SK-N-SH (cell line): Measurements from ENCODE around the gene HOXB2. TPM values are rescaled to one million over a fixed set of nuclear protein-coding genes. Genes with fewer than 3 reads are reported as not detected.

ENCODE experiments used
- CTCF ChIA-PET: fragments of 300-600, 350-600 bp; formaldehyde crosslinking; extraction: SDS; loops from one replicate; lab custom pipeline; 2021; lab: Yijun Ruan, JAX
- POLR2A ChIA-PET: fragments of 350-600 bp; sonication (Branson Sonifier 250); formaldehyde crosslinking; extraction: SDS; loops from one replicate; lab custom pipeline; 2020; ENCODE audit warnings: antibody characterized with exemption, inconsistent platforms; lab: Yijun Ruan, JAX
- DNase-seq: peaks from one replicate; pipeline ENCODE4 v3.0.0; 2012
- H2AFZ ChIP-seq: fragments of 200-600 bp; sonication (generic); 2 replicates; pipeline ENCODE4 v1.8.1; 2016; ENCODE audit warnings: antibody characterized with exemption, mild to moderate bottlenecking, low read depth
- H3F3A ChIP-seq: fragments of 200-600 bp; sonication (generic); replicated peaks from 2 replicates; pipeline ENCODE3; 2016; ENCODE audit warnings: antibody characterized with exemption, mild to moderate bottlenecking; ENCODE audit not compliant: insufficient read depth
- H3K27ac ChIP-seq, 2 experiments: fragments of 200-500 bp in 1 of 2; fragments of 200-600 bp in 1 of 2; sonication (Bioruptor generic) in 1 of 2; sonication (generic), shearing (Covaris generic) in 1 of 2; 2 replicates each; pipeline versions ENCODE4 v1.5.1 to v1.6.1; 2014 to 2016; ENCODE audit warnings: low read depth in 2 of 2, inconsistent platforms in 1 of 2, low read length in 1 of 2, mild to moderate bottlenecking in 1 of 2, mixed read lengths in 1 of 2
- H3K27me3 ChIP-seq: fragments of 200-600 bp; sonication (generic), shearing (Covaris generic); 2 replicates; pipeline ENCODE4 v1.6.1; 2016; ENCODE audit warnings: mixed run types; ENCODE audit not compliant: insufficient read depth
- H3K36me3 ChIP-seq, 2 experiments: fragments of 200-500 bp in 1 of 2; fragments of 200-600 bp in 1 of 2; sonication (Bioruptor generic) in 1 of 2; sonication (generic) in 1 of 2; replicated peaks in 1 of 2; 2 replicates each; pipeline versions ENCODE3 to v1.5.1; 2014 to 2016; ENCODE audit warnings: low read length in 1 of 2, mild to moderate bottlenecking in 1 of 2; ENCODE audit not compliant: insufficient read depth in 2 of 2, control insufficient read depth in 1 of 2
- H3K4me1 ChIP-seq, 2 experiments: fragments of 200-500 bp in 1 of 2; fragments of 200-600 bp in 1 of 2; sonication (Bioruptor generic) in 1 of 2; sonication (generic), shearing (Covaris generic) in 1 of 2; 2 replicates each; pipeline versions ENCODE4 v1.5.1 to v1.6.1; 2014 to 2016; ENCODE audit warnings: low read depth in 1 of 2, low read length in 1 of 2, mixed run types in 1 of 2; ENCODE audit not compliant: insufficient read depth in 2 of 2, control insufficient read depth in 1 of 2
- H3K4me2 ChIP-seq: fragments of 200-600 bp; sonication (generic), shearing (Covaris generic); 2 replicates; pipeline ENCODE4 v1.6.1; 2017; ENCODE audit warnings: mixed run types
- H3K4me3 ChIP-seq, 2 experiments: fragments of 200-500 bp in 1 of 2; fragments of 200-600 bp in 1 of 2; sonication (Bioruptor generic) in 1 of 2; sonication (generic), shearing (Covaris generic) in 1 of 2; 2 replicates each; pipeline versions ENCODE4 v1.5.1 to v1.8.1; 2014 to 2016; ENCODE audit warnings: low read depth in 2 of 2, inconsistent platforms in 1 of 2, low read length in 1 of 2, mild to moderate bottlenecking in 1 of 2, mixed read lengths in 1 of 2, moderate library complexity in 1 of 2
- H3K79me2 ChIP-seq: fragments of 200-600 bp; sonication (generic); 2 replicates; pipeline ENCODE4 v1.8.1; 2017; ENCODE audit warnings: mild to moderate bottlenecking; ENCODE audit not compliant: insufficient read depth
- H3K9ac ChIP-seq: fragments of 200-600 bp; sonication (generic); 2 replicates; pipeline ENCODE4 v1.6.1; 2017; ENCODE audit warnings: mixed run types
- H3K9me2 ChIP-seq: fragments of 200-600 bp; sonication (generic); 2 replicates; pipeline ENCODE4 v1.6.1; 2017; ENCODE audit warnings: mixed run types
- H3K9me3 ChIP-seq: fragments of 200-600 bp; sonication (generic); 2 replicates; pipeline ENCODE4 v1.6.1; 2017; ENCODE audit warnings: mixed run types, mild to moderate bottlenecking, moderate library complexity
- H4K20me1 ChIP-seq: fragments of 200-600 bp; sonication (generic); 2 replicates; pipeline ENCODE4 v1.6.1; 2017; ENCODE audit warnings: mild to moderate bottlenecking, mixed run types; ENCODE audit not compliant: insufficient read depth
- CHD2 ChIP-seq: fragments of 150-350 bp; IDR thresholded peaks from 2 replicates; pipeline ENCODE4 v1.6.1; 2018; ENCODE audit warnings: low read length; ENCODE audit not compliant: partially characterized antibody
- CTCF ChIP-seq: fragments of 200-600 bp; sonication (generic); IDR thresholded peaks from 2 replicates; pipeline ENCODE4 v1.6.1; 2017; ENCODE audit warnings: antibody characterized with exemption, mild to moderate bottlenecking, moderate library complexity
- EZH2phosphoT487 ChIP-seq: fragments of 200-600 bp; sonication (generic); IDR thresholded peaks from 2 replicates; pipeline ENCODE4 v1.6.1; 2017; ENCODE audit warnings: low read depth, mixed run types, mild to moderate bottlenecking, antibody characterized with exemption, moderate library complexity, borderline replicate concordance
- FOSL2 ChIP-seq: IDR thresholded peaks from 2 replicates; pipeline ENCODE4 v1.4.0; 2012; ENCODE audit warnings: low read depth, mild to moderate bottlenecking, moderate library complexity, borderline replicate concordance
- FOXJ3 ChIP-seq: sonication (generic); formaldehyde crosslinking; IDR thresholded peaks from 2 replicates; pipeline ENCODE4 v1.5.1; 2020; ENCODE audit warnings: mild to moderate bottlenecking, missing genetic modification reagents
- MAX ChIP-seq: IDR thresholded peaks from 2 replicates; pipeline ENCODE4 v1.4.0; 2012; ENCODE audit warnings: low read depth
- RAD21 ChIP-seq: IDR thresholded peaks from 2 replicates; pipeline ENCODE4 v1.6.1; 2012; ENCODE audit warnings: mild to moderate bottlenecking, low read length
- REST ChIP-seq: IDR thresholded peaks from 2 replicates; pipeline ENCODE4 v1.6.1; 2012; ENCODE audit warnings: mild to moderate bottlenecking, low read depth, low read length, moderate library complexity
- RXRA ChIP-seq: IDR thresholded peaks from 2 replicates; pipeline ENCODE4 v1.4.0; 2012; ENCODE audit warnings: low read depth, mild to moderate bottlenecking, borderline replicate concordance
- SIN3A ChIP-seq: IDR thresholded peaks from 2 replicates; pipeline ENCODE4 v1.6.1; 2012; ENCODE audit warnings: low read depth, mild to moderate bottlenecking, low read length, moderate library complexity, borderline replicate concordance
- SMC3 ChIP-seq: IDR thresholded peaks from 2 replicates; pipeline ENCODE4 v1.6.1; 2012; ENCODE audit warnings: low read depth, low read length, improper control_type of control experiment
- TAF1 ChIP-seq: IDR thresholded peaks from 2 replicates; pipeline ENCODE4 v1.6.1; 2012; ENCODE audit warnings: low read depth, mild to moderate bottlenecking, low read length, moderate library complexity, borderline replicate concordance
- TCF12 ChIP-seq: IDR thresholded peaks from 2 replicates; pipeline ENCODE4 v1.4.0; 2012
- TEAD4 ChIP-seq: IDR thresholded peaks from 2 replicates; pipeline ENCODE4 v1.4.0; 2012; ENCODE audit warnings: mild to moderate bottlenecking, borderline replicate concordance; ENCODE audit not compliant: insufficient read depth
- USF2 ChIP-seq: fragments of 150-350 bp; IDR thresholded peaks from 2 replicates; pipeline ENCODE4 v1.6.1; 2017; ENCODE audit warnings: antibody characterized with exemption, low read length, low read depth, borderline replicate concordance
- WGBS: methylation state at CpG from one replicate; pipeline ENCODE4 v1.1.6; 2017; ENCODE audit warnings: low lambda C conversion rate; 5-methylcytosine and 5-hydroxymethylcytosine counted together
- polyA plus RNA-seq, 3 experiments: library from polyadenylated mRNA; depleted of rRNA; stranded (reverse); fragments of >200 nt; gene quantifications; 2 replicates each; pipeline ENCODE4 v1.2.3, GENCODE V29; 2012
- TF ChIP-seq, protein P1 (sequence below): IDR thresholded peaks from 2 replicates; pipeline ENCODE4; 2012
- TF ChIP-seq, protein P2 (sequence below): fragments of 150-350 bp; IDR thresholded peaks from 2 replicates; pipeline ENCODE4 v1.6.1; 2016; ENCODE audit warnings: mild to moderate bottlenecking, low read depth, low read length

Gene HOXB2
- polyA plus RNA-seq, 1 of the 3 experiments (the other 2 are of a cell fraction) = 1.9 TPM

DNA sequence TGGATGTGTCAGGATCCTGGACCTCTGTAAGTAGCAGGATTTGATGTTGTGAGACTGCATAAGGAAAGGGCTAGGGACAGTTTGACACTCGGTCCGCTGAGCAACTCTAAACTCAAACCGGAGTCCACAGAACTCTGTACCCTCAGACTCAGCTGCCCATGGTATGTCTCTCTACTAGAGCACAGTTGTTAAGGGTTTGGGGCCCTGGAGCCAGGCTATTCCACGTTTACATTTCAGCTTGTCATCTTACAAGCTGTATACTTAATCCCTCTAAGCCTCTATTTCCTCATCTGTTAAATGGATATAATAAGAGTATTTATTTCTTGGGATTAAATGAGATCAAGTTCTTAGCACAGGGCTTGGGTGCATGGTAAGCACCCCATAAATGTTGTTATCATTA is 42.0 kb downstream of the HOXB2 start (continued):
- TF ChIP-seq REST = no peak
- no peak for TF ChIP-seq MAX
- no peak for TF ChIP-seq TCF12
- no peak for TF ChIP-seq TEAD4
- TF ChIP-seq CTCF = no peak
- no peak for TF ChIP-seq FOSL2

GRCh38 chr17:48502312-48502711 is 42.6 kb downstream of the HOXB2 start:
- no peak for DNase-seq
- Histone ChIP-seq H3F3A (no peaks in the 10 kb centered on the region), H3K9me3 (no peaks in the 10 kb centered on the region), H3K79me2 (no peaks in the 10 kb centered on the region), H3K4me1 (no peaks in the 10 kb centered on the region), H3K27ac (no peak overlapping the region), H4K20me1 (no peaks in the 10 kb centered on the region), H3K9ac (no peak overlapping the region), H2AFZ (no peak overlapping the region), H3K4me2 (no peak overlapping the region), H3K4me3 (no peak overlapping the region), H3K27me3 (peaks cover 64% of the 10 kb centered on the region), H3K9me2 (no peaks in the 10 kb centered on the region), H3K36me3 (no peaks in the 10 kb centered on the region)
- CTCF ChIA-PET = interaction anchor here (1.4 to 1.6 kb wide), 2 partner anchors 12 to 45 kb away, joined by 3 read pairs; no protein-coding TSS in a partner anchor
- 18% methylated on average over 2 of the region's 2 CpGs for WGBS
- POLR2A ChIA-PET = no interaction called here
- TF ChIP-seq SIN3A (no peak), TEAD4 (no peak), REST (no peak), CHD2 (no peak), FOSL2 (no peak), SMC3 (no peak), TAF1 (no peak), RXRA (no peak), USF2 (no peak), TCF12 (no peak), RAD21 (no peak), EZH2phosphoT487 (no peak), FOXJ3 (CRISPR knock-in tag) (no peak)
- TF ChIP-seq, protein P1, sequence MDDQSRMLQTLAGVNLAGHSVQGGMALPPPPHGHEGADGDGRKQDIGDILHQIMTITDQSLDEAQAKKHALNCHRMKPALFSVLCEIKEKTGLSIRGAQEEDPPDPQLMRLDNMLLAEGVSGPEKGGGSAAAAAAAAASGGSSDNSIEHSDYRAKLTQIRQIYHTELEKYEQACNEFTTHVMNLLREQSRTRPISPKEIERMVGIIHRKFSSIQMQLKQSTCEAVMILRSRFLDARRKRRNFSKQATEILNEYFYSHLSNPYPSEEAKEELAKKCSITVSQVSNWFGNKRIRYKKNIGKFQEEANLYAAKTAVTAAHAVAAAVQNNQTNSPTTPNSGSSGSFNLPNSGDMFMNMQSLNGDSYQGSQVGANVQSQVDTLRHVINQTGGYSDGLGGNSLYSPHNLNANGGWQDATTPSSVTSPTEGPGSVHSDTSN = no peak
- TF ChIP-seq, protein P2, sequence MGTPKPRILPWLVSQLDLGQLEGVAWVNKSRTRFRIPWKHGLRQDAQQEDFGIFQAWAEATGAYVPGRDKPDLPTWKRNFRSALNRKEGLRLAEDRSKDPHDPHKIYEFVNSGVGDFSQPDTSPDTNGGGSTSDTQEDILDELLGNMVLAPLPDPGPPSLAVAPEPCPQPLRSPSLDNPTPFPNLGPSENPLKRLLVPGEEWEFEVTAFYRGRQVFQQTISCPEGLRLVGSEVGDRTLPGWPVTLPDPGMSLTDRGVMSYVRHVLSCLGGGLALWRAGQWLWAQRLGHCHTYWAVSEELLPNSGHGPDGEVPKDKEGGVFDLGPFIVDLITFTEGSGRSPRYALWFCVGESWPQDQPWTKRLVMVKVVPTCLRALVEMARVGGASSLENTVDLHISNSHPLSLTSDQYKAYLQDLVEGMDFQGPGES = no peak
